GM21381 (cell line): ENCODE data around the gene ZNF212.
A peak's percentile ranks its signal among the peaks of the same experiment; 100 is the strongest.
"Not testable (repeated sequence)": the region's sequence is repeated elsewhere in the genome, so short reads cannot be mapped to it uniquely, and the experiment has no call there.

Experiments
- ATAC-seq: cut with Tn5 transposase; IDR thresholded peaks from one replicate; pipeline ENCODE4 v1.9.1; 2021; ENCODE audit warnings: mild to moderate bottlenecking, moderate library complexity; ENCODE audit not compliant: unreplicated experiment

Gene ZNF212

DNA sequence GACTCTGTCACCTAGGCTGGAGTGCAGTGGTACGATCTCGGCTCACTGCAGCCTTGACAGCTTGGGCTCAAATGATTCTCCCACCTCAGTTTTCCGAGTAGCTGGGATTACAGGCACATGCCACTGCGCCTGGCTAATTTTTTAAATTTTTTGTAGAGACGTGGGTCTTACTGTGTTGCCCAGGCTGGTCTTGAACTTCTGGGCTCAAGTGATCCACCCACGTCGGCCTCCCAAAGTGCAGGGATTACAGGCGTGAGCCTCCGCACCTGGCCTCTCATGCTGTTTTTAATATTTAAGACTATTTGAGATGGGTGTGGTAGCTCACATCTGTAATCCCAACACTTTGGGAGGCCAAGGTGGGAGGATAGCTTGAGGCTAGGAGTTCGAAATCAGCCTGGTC, 12.1 kb downstream of the ZNF212 start:
- not testable (repeated sequence) for ATAC-seq

DNA sequence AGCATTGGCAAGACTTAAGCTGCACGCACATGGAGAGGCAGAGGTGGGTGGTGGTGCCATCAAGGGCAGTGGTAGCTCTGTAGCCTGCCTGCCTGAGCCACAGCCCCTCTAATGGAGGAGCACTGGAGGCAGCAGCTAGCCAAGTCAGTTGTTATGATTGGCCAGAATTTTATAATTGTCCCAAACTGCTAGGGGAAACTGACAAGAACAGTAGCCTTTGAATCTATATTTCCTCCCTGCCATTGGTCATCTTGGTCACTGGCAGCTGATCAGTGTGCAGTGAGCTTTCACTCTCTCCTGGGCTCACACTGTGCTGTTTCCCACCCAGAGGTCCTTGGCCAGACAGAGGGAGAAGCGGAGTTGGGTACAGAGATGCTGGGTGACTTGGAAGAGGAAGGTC, 12.9 kb downstream of the ZNF212 start:
- no peak for ATAC-seq

DNA sequence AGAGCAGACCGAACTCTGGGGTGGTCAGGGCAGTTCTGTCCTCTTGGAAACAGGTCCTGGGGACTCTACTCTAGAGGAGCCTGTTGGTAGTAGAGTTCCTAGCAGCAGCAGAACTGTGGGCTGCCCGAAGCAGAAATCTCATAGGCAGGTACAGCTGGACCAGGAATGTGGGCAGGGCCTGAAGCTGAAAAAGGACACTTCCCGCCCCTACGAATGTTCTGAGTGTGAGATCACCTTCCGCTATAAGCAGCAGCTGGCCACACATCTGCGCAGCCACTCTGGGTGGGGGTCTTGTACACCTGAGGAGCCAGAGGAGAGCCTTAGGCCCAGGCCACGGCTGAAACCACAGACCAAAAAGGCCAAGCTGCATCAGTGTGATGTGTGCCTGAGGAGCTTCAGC, 14.2 kb downstream of the ZNF212 start:
- ATAC-seq: no peak

DNA sequence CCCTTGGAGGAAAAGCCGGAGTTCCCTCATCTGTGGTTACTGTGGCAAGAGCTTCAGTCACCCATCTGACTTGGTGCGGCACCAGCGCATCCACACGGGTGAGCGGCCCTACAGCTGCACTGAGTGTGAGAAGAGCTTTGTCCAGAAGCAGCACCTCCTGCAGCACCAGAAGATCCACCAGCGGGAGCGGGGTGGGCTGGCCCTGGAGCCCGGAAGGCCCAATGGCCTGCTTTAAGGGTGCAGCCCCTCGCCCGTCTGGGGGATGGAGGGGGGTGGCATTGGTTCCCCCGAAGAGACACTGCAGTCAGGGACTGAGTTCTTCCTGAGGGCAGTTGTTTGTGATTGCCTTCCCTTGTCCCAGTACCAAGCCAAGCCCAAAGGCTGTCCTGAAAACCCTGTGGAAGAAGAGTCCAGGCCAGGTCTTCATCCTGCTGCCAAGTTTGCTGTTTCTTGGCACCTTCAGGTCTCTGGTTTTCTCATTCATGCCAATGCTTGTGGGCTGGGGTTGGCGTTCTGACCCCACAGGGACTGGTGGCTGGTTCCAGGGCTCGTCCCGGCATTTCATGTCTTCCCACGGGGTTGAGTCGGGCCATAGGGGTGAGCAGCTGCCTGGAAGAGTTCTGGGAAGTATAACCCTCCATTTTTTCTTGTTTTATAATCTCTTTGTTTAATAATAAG, 14.9 kb downstream of the ZNF212 start:
- ATAC-seq: no peak

DNA sequence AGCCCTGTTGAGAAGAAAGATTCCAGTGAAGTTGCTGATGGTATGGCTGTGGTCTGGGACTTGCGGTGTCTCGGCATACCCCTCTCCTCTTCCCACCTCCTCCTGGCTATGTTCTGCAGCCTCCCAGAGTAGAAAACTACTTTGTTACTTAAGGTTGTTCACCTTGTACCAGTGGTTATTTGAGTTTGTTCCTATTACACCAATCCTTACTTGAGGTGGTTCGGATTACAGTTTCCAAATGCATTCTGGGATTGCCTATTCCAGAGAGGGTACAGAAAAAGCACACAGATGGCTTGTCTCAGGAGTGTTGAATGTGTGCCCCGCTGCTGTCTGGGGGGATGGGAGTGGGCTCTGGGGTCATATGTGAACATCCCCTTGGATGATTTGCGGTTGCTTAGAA, 15.7 kb downstream of the ZNF212 start:
- no peak for ATAC-seq

DNA sequence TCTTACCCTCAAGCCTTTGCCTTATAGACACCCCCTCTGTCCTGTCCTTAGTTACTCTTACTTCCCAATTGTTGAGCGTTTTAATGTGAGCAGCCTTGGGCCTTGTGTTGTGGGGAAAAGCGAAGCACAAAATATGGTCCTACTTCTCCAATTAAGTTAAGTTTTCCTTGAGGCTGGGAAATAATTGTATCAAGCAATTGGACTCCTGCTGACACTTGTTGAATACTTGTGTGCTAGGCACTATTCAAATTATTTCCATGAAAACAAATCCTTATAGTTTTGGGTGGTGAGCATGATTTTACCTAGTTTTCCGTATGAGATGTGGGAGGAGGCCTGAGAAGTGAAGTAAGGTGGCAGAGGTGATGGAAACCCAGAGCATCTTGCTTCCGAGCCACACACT, 17.1 kb downstream of the ZNF212 start:
- ATAC-seq: no peak

DNA sequence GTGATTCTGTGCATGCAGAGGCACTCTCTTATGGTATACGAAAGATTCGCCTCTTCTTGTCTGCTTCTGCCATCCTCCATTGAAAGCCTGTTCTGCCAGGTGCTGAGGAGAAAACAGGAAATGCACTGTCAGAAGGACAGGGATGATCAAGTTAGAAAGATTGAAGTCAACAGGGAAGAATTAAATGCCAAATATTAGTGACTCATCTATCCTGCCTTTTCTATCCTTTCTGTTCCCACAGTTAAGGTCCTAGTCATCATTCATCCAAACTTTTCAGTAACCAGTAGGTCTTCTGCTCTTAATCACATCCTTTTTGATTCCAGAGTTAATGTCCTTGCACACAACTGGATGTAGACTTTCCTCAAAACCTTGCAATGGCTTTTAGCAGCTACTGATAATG, 17.7 kb downstream of the ZNF212 start:
- no peak for ATAC-seq

DNA sequence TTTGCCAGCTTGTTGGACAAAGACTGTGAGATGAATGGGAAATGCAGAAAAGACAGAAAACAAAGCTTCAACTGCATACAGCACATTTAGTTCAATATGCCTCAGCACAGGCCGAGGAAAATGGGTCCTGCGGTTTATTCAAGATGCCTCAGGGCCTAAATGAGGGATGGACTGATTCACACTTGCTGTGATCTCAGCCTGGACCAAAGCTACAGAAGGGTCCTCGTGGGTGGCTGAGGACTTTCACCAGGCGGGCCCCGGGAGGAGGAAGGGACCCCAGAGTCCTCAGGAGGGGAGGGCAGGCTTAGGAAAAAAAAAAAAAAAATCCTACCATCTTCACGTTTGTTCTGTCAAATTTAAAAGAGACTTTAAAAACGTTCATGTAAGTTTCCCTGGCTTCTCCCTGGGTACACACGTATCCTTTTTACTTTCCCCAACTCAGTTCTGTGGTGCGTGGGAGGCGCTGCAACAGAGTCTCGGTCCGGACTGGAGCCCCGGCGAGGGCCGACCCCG, 21.9 kb downstream of the ZNF212 start:
- ATAC-seq: peak; percentile 0

DNA sequence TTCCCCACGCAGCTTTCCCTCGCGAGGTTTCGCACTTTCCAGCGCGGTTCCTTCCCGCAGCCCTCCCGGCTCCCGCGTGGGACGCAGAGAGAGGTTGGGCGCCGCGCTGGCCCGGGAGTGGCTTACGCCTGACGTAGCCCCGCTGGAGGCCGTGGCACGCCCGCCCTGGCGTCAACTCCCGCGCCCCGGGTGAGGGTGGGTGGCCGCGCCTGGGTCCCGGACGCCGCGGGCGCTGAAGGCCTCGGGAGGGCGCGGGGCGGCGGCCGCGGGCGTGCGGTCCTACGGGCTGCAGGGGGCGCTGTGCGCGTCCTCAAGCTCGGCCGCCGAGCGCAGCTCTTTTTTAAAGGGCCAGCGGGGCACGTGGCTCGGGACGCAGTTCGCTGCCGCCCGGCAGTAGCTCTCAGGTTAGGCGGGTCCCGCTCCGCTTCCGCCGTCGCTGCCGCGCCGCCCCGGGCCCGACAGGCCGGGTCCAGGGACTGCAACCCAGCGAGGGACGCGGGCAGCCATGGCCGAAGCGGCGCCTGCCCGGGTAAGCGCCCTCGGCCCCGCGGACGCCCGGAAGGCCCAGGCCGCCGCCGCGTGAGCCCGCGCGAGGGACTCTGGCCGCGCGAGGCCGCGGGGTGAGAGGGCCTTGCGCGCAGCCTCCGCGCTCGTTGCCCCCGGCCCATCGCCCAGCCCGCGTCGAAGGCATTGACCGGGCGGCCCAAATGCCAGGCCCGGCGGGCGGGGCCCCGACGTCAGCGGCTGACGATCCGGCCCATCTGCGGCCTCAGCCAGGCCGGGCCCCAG, 22.6 kb downstream of the ZNF212 start, which contains the start of gene ZNF783:
ZNF783 (plus strand) TSS at position 368 of the 789 bp plus-strand sequence; CDS start at position 506, 138 bp downstream.
- peak; percentile 77 for ATAC-seq

DNA sequence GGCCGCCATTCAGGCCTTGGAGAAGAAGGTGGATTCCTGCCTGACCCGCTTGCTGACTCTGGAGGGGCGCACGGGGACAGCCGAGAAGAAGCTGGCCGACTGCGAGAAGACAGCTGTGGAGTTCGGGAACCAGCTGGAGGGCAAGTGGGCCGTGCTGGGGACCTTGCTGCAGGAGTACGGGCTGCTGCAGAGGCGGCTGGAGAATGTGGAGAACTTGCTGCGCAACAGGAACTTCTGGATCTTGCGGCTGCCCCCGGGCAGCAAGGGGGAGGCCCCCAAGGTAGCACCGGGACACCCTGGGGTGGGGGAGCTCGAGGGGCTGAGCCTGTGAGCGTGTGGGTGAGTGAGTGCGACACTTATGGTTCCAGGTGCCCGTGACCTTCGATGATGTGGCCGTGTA, 27.0 kb downstream of the ZNF212 start:
- ATAC-seq: no peak

DNA sequence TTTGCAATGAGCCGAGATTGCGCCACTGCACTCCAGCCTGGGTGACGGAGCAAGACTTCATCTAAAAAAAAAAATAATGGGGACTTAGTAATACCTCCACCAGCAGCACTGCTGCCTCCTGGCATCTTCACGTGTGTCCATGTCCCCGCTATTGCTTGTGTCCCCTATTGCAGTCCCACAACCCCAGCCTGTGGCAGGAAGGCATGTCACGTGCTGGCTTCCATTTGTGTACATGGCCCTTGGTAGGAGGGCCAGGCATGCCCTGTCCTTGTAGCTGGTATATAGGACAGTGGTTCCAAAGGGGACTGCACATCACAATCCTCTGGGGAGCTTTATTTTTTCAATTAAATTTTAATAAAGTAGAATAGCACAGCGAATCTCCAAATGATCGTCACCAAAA, 28.3 kb downstream of the ZNF212 start:
- no peak for ATAC-seq

DNA sequence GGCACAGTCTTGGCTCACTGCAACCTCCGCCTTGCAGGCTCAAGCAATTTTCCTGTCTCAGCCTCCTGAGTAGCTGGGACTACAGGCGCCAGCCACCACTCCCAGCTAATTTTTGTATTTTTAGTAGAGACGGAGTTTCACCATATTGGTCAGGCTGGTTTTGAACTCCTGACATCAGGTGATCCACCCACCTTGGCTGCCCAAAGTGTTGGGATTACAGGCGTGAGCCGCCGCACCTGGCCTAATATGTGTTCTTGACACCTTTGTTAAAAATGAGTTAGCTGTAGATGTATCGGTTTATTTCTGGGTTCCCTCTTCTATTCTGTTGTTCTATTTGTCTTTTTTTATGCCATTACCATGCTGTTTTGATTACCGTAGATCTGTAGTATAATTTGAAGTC, 35.0 kb downstream of the ZNF212 start:
- ATAC-seq: not testable (repeated sequence)

DNA sequence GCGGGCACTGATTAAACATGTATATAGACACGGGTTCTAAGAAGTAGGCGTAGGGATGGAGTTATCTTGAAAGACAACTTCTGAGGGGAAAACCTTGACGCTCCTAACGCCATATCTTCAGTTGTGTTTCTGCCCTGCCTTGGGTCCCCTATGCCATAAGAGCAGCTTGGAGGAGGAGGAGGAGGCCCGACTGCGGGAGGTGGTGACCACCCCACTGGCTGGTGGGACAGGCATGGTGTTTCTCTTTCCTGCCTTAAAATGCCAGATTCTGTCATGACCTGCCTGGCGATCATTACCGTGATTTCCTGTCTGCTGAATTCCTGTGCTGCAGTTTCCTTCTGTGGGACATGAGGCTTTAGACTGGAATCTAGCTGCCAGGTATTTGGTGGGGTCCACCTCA, 38.4 kb downstream of the ZNF212 start:
- ATAC-seq: no peak

DNA sequence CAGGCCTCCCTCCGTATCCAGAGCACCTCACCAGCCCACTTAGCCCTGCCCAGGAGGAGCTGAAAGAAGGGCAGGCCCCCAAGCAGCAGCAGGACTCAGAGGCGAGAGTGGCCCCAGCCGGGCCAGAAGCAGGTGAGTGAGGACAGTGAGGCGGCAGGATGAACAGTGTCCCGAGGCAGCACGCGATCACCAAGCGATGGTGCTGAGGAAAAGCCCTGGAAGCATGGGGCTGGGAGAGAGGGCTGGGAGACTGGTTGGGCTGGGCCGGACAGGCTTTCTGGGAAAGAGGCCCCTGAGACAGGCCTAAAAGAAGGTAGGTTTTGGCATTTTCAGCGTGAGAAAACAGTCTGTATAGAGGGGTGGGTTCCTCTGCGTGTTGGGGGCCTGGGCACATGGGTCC, 38.9 kb downstream of the ZNF212 start:
- ATAC-seq: no peak

DNA sequence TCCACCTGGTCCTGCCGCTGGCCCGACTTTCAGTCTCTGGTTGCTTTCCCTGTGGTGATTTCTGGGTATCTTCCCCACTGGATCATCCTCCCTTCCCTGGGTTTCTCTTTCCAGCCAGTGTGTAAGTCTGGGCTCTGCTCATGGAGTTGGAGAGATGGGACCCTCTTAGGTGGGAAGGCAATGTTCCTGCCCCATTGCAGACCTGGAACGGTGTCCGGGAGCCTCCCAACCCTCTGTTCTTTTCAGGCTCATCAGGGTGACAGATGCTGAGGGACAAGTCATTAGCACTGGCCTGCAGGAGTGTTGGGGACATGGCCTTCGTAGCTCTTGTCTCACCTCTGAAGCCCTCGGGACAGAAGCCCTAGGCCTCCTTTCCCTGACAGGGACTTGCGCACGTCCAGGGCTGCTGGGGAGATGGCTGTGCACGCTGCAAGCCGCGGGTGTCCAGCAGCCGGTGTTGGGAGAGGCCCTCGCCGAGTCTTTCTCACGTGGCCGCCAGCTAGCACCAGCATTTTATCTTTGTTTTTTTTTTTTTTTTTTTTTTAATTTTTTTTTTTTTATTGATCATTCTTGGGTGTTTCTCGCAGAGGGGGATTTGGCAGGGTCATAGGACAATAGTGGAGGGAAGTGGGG, 39.8 kb downstream of the ZNF212 start:
- ATAC-seq: no peak

DNA sequence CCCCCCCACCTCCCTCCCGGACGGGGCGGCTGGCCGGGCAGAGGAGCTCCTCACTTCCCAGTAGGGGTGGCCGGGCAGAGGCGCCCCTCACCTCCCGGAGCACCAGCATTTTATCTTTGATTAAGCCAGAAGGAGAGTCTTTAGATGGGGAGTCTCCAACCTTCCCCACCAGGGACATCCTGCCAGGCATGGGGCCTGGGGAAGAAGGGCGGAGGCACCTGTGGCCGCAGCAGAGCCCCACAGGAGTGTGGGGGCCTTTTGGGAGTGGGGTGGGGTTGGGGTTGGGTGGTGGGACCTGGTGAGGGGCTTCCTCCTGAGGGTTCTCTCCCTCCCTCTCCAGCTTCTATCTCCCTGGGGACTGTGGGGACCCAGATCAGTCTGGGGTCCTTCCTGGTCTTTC, 40.7 kb downstream of the ZNF212 start:
- ATAC-seq: no peak

DNA sequence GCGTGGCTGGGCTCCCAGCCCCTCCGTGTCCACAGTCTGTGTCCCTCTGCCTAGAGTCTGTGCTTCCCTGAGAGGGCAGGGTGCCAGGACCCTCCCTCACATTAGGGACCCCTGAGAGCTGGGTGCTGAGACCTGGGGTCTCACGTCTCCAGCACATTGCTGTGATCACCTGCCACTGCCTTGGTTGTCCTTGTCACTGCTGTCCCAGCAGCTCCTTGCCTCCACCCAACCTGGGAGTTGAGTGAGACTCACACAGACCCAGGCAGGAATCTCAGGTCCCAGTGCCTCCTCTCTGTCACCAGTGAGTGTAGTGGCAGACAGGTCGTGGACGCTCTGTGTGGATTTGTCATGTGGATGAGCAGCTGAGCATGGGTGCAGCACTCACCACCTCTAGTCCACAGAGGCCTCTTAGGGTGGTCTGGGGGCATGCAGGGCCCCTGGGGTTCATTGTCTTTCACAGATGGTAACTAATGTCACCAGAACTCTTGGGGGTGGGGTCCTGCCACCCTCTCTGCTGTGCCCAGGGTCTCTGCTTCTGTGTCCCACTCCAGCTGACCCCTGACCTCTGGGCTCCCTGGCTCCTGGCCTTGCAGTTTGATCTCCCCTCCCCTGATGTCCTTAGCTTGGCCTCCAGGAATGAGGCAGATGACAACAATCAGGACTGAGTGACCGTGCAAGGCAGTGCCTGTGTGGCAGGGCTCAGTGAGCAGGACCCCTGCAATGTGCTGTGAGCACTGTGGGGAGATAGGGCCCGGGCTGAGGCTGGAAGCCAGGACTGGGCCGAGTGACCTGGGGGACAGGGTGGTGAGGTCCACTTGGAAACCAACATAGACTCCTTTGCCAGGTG, 41.4 kb downstream of the ZNF212 start:
- ATAC-seq: no peak

DNA sequence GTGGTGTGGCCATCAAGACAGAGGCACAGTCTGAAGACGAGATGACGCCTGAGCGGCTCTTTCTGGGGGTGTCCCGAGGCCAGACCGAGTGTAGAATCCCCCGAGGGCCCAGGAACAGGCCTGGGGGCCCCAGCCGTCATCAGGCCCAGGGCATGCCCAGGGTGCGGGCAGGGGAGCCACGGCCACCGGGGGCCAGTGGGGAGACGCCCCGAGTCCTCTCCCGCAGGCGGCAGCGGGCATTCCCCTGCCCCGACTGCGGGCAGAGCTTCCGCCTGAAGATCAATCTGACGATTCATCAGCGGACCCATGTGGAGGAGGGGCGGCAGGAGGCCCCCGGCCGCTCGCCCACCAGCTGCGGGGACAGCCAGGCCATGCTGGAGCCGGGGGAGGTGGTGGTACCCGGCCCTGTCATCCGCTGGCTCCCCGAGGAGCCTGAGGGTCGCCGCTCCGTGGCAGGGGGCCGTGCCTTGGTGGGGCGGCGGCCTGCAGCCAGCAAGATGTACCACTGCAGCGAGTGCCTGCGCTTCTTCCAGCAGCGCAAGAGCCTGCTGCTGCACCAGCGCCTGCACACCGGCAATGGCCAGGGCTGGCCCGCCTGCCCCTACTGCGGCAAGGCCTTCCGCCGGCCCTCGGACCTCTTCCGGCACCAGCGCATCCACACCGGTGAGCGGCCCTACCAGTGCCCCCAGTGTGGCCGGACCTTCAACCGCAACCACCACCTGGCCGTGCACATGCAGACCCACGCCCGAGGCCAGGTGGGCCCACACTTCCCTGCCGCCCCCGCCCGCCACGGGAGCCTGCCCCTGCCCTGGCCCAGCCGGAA, 42.3 kb downstream of the ZNF212 start:
- ATAC-seq: no peak

DNA sequence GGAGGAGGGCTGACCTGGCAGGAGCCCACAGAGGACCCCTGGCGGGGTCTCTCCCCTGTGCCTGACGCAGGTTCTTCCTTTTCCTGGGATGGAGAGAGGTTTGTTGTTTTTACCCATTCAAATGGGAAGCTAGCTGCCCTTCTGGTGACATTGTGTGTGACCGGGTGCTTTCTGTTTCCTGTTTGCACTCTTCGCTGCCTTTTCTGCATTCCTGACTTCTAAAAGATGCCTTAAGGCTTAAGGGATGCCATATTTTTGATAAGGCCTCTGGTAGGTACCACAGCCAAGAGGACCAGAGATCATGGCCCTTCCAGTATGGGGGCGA, 42.8 kb downstream of the ZNF212 start:
- ATAC-seq: no peak

DNA sequence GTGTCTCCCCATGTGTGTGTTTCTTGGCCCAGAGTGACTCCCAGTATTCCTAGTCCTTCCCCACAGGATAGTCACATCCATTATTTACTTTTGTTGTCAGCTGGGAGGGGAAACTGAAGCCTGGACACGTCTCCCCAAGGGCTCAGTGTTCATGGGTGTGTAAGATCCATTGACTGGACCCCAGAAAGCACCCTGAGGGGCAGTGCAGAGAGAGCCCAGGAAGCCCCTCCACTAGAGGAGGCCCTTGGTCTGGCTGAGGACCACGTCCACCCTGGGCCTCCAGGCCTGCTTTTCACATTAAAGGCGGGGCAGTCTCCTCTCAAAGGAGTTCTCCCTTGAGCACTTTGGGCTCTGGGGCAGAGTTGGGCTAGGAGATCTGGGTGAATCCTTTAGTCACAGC, 43.9 kb downstream of the ZNF212 start:
- no peak for ATAC-seq
